HEK293 (cell line): ENCODE results near the gene TTLL11.

ENCODE experiments used
- CTCF ChIA-PET: fragments of 350-600 bp; formaldehyde crosslinking; extraction: SDS; loops from one replicate; lab custom pipeline; 2021; ENCODE audit warnings: antibody characterized with exemption; lab: Yijun Ruan, JAX
- POLR2A ChIA-PET: fragments of 300-600 bp; formaldehyde crosslinking; extraction: SDS; loops from one replicate; lab custom pipeline; 2020; ENCODE audit warnings: antibody characterized with exemption, inconsistent platforms; lab: Yijun Ruan, JAX
- H3K27ac ChIP-seq: fragments of 200-500 bp; sonication (Bioruptor generic); 2 replicates; pipeline ENCODE4 v1.5.1; 2014; ENCODE audit warnings: low read depth, low read length, control low read depth, inconsistent platforms; ENCODE audit errors: extremely low read depth
- H3K36me3 ChIP-seq, 2 experiments: fragments of 200-500 bp in 1 of 2; sonication (Bioruptor generic) in 1 of 2; 1 replicate in 1 of 2; 2 replicates in 1 of 2; pipeline ENCODE4 v1.5.1; 2014 to 2017; ENCODE audit warnings: inconsistent platforms in 2 of 2, low read length in 2 of 2; ENCODE audit not compliant: control insufficient read depth in 2 of 2, insufficient read depth in 1 of 2
- H3K4me1 ChIP-seq: fragments of 200-500 bp; sonication (Bioruptor generic); 2 replicates; pipeline ENCODE4 v1.5.1; 2014; ENCODE audit warnings: mild to moderate bottlenecking, low read length, inconsistent platforms; ENCODE audit not compliant: control insufficient read depth, insufficient read depth
- H3K4me3 ChIP-seq: 2 replicates; pipeline ENCODE4 v1.5.1; 2011; ENCODE audit warnings: low read depth, mild to moderate bottlenecking, control low read depth, low read length, moderate library complexity
- H3K9me3 ChIP-seq: fragments of 200-500 bp; sonication (Bioruptor generic); 2 replicates; pipeline ENCODE4 v1.5.1; 2014; ENCODE audit warnings: low read depth, low read length, inconsistent platforms; ENCODE audit not compliant: control insufficient read depth, insufficient read depth
- KLF1 ChIP-seq: fragments of 450-650 bp; formaldehyde crosslinking; IDR thresholded peaks from 2 replicates; pipeline ENCODE4 v1.5.1; 2016; ENCODE audit warnings: missing biosample characterization, missing genetic modification characterization
- KLF8 ChIP-seq: fragments of 450-650 bp; formaldehyde crosslinking; IDR thresholded peaks from 2 replicates; pipeline ENCODE4 v1.5.1; 2016; ENCODE audit warnings: missing biosample characterization, missing genetic modification characterization
- KLF9 ChIP-seq: fragments of 450-650 bp; formaldehyde crosslinking; IDR thresholded peaks from 2 replicates; pipeline ENCODE4 v1.5.1; 2016; ENCODE audit warnings: missing biosample characterization, missing genetic modification characterization, low read depth
- SALL2 ChIP-seq: fragments of 450-650 bp; formaldehyde crosslinking; IDR thresholded peaks from 2 replicates; pipeline ENCODE4 v1.5.0; 2017; ENCODE audit warnings: missing biosample characterization, mild to moderate bottlenecking, missing genetic modification characterization, borderline replicate concordance
- TRIM28 ChIP-seq: IDR thresholded peaks from 2 replicates; pipeline ENCODE4 v1.6.1; 2011; ENCODE audit warnings: low read length, control low read depth, borderline replicate concordance
- ZBTB8A ChIP-seq: fragments of 450-650 bp; formaldehyde crosslinking; IDR thresholded peaks from 2 replicates; pipeline ENCODE4 v1.5.1; 2016; ENCODE audit warnings: missing biosample characterization, missing genetic modification characterization
- ZFP3 ChIP-seq: fragments of 450-650 bp; formaldehyde crosslinking; IDR thresholded peaks from 2 replicates; pipeline ENCODE4 v1.5.1; 2016; ENCODE audit warnings: low read depth, missing biosample characterization, missing genetic modification characterization
- ZNF133 ChIP-seq: fragments of 450-650 bp; formaldehyde crosslinking; IDR thresholded peaks from 2 replicates; pipeline ENCODE4 v1.5.1; 2016; ENCODE audit warnings: missing biosample characterization, missing genetic modification characterization
- ZNF16 ChIP-seq: fragments of 450-650 bp; formaldehyde crosslinking; IDR thresholded peaks from 2 replicates; pipeline ENCODE4 v1.5.1; 2016; ENCODE audit warnings: low read depth, missing biosample characterization, missing genetic modification characterization
- ZNF221 ChIP-seq: fragments of 450-650 bp; formaldehyde crosslinking; IDR thresholded peaks from 2 replicates; pipeline ENCODE4 v1.5.1; 2017; ENCODE audit warnings: missing biosample characterization, missing genetic modification characterization, borderline replicate concordance
- ZNF23 ChIP-seq: fragments of 450-650 bp; formaldehyde crosslinking; IDR thresholded peaks from 2 replicates; pipeline ENCODE4 v1.5.1; 2016; ENCODE audit warnings: missing biosample characterization, missing genetic modification characterization, borderline replicate concordance
- ZNF24 ChIP-seq: fragments of 450-650 bp; formaldehyde crosslinking; IDR thresholded peaks from 2 replicates; pipeline ENCODE4 v1.5.1; 2016; ENCODE audit warnings: missing biosample characterization, missing genetic modification characterization
- ZNF248 ChIP-seq: fragments of 450-650 bp; formaldehyde crosslinking; IDR thresholded peaks from 2 replicates; pipeline ENCODE4 v1.5.1; 2017; ENCODE audit warnings: missing biosample characterization, missing genetic modification characterization
- ZNF426 ChIP-seq: fragments of 450-650 bp; formaldehyde crosslinking; IDR thresholded peaks from 2 replicates; pipeline ENCODE4 v1.5.1; 2017; ENCODE audit warnings: missing biosample characterization, missing genetic modification characterization, mild to moderate bottlenecking, inconsistent platforms, moderate library complexity
- ZNF501 ChIP-seq: fragments of 450-650 bp; formaldehyde crosslinking; IDR thresholded peaks from 2 replicates; pipeline ENCODE4 v1.5.1; 2016; ENCODE audit warnings: missing biosample characterization, missing genetic modification characterization
- ZNF529 ChIP-seq: fragments of 450-650 bp; formaldehyde crosslinking; IDR thresholded peaks from 2 replicates; pipeline ENCODE4 v1.5.1; 2017; ENCODE audit warnings: missing genetic modification characterization, missing biosample characterization; ENCODE audit not compliant: insufficient replicate concordance
- ZNF626 ChIP-seq: fragments of 450-650 bp; sonication (Bioruptor Pico); formaldehyde crosslinking; IDR thresholded peaks from 2 replicates; pipeline ENCODE4 v1.5.1; 2018; ENCODE audit warnings: missing biosample characterization, missing genetic modification characterization, inconsistent platforms
- ZNF654 ChIP-seq: fragments of 450-650 bp; formaldehyde crosslinking; IDR thresholded peaks from 2 replicates; pipeline ENCODE4 v1.5.1; 2016; ENCODE audit warnings: low read depth, missing biosample characterization, missing genetic modification characterization
- ZNF664 ChIP-seq: fragments of 450-650 bp; formaldehyde crosslinking; IDR thresholded peaks from 2 replicates; pipeline ENCODE4 v1.5.1; 2016; ENCODE audit warnings: missing biosample characterization, missing genetic modification characterization
- ZNF776 ChIP-seq: fragments of 450-650 bp; formaldehyde crosslinking; IDR thresholded peaks from 2 replicates; pipeline ENCODE4 v1.5.0; 2017; ENCODE audit warnings: missing biosample characterization, missing genetic modification characterization, borderline replicate concordance
- ZXDB ChIP-seq: fragments of 450-650 bp; formaldehyde crosslinking; IDR thresholded peaks from 2 replicates; pipeline ENCODE4 v1.5.1; 2016; ENCODE audit warnings: missing biosample characterization, missing genetic modification characterization
- TF ChIP-seq, protein P1 (sequence below): fragments of 450-650 bp; formaldehyde crosslinking; IDR thresholded peaks from 2 replicates; pipeline ENCODE4 v1.5.1; 2016; ENCODE audit warnings: missing biosample characterization, missing genetic modification characterization, low read depth
- TF ChIP-seq, protein P2 (sequence below): fragments of 450-650 bp; formaldehyde crosslinking; IDR thresholded peaks from 2 replicates; pipeline ENCODE4 v1.5.1; 2016; ENCODE audit warnings: missing biosample characterization, missing genetic modification characterization
- TF ChIP-seq, protein P3 (sequence below): fragments of 450-650 bp; formaldehyde crosslinking; optimal IDR thresholded peaks from 2 replicates; pipeline ENCODE3; 2016; ENCODE audit warnings: missing biosample characterization, mild to moderate bottlenecking, missing genetic modification characterization
- TF ChIP-seq, protein P4 (sequence below): fragments of 450-650 bp; formaldehyde crosslinking; conservative IDR thresholded peaks from 2 replicates; pipeline ENCODE4 v1.5.1; 2016; ENCODE audit warnings: low read depth, missing biosample characterization, missing genetic modification characterization
- TF ChIP-seq, protein P5 (sequence below): fragments of 450-650 bp; formaldehyde crosslinking; IDR thresholded peaks from 2 replicates; pipeline ENCODE4; 2016; ENCODE audit warnings: missing biosample characterization, missing genetic modification characterization

The TTLL11 gene

DNA sequence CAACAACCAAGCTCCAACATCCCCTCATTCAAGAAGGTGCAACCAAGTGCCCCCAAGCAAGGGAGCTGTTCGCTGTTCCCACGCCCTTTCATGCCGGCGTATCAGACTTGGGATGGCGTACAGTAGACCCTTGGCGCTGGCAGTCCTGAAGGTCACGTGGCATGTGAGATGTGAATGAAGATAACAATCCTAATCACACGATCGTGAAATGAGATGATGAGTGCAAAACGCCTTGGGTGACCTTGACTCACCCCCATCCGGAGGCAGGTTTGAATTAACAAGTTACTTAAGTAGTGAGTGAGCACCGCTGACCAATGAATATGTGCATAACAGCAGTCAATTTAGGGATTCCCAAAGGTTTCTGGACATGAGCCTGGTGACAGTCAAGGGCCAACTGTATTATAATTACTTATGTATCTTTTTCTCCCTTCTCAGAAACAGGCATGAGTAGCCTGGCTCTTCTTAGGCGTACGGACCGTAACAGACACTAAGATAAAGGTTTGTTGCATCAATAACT lies 150.2 kb downstream of the TTLL11 start:
- POLR2A ChIA-PET, result no interaction called here
- no peaks in the 10 kb centered on the region for H3K4me1 ChIP-seq

DNA sequence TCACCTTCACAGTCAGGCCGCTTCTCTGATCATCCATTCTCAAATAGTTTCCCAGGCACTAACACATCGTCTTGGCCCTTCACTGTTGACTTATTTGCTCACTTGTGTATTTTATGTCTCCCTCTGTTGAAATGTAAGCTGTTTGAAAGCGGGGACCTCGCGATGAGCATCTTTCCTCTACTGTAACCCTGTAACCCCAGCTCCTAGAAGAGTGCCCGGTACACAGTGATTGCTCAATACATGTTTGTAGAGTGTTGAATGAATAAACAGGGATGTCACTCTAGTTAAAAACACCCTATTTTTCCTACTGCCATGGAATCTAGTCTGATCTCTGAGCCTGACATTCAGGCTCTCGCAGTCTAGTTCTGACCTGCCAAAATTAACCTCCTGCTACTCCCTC lies 150.8 kb downstream of the TTLL11 start:
- Histone ChIP-seq H3K4me1 (no peaks in the 10 kb centered on the region), H3K36me3 (no peaks in the 10 kb centered on the region), H3K27ac (no peak overlapping the region), H3K9me3 (no peaks in the 10 kb centered on the region), H3K4me3 (no peak overlapping the region)
- POLR2A ChIA-PET, result no interaction called here
- no peak for TF ChIP-seq ZNF16 (tag by site-specific recombination)
- no peak for TF ChIP-seq ZFP3 (tag by site-specific recombination)
- TF ChIP-seq KLF8, result no peak
- no peak for TF ChIP-seq ZNF221 (tag by site-specific recombination)
- TF ChIP-seq, protein P1, sequence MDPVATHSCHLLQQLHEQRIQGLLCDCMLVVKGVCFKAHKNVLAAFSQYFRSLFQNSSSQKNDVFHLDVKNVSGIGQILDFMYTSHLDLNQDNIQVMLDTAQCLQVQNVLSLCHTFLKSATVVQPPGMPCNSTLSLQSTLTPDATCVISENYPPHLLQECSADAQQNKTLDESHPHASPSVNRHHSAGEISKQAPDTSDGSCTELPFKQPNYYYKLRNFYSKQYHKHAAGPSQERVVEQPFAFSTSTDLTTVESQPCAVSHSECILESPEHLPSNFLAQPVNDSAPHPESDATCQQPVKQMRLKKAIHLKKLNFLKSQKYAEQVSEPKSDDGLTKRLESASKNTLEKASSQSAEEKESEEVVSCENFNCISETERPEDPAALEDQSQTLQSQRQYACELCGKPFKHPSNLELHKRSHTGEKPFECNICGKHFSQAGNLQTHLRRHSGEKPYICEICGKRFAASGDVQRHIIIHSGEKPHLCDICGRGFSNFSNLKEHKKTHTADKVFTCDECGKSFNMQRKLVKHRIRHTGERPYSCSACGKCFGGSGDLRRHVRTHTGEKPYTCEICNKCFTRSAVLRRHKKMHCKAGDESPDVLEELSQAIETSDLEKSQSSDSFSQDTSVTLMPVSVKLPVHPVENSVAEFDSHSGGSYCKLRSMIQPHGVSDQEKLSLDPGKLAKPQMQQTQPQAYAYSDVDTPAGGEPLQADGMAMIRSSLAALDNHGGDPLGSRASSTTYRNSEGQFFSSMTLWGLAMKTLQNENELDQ, result no peak
- no peak for TF ChIP-seq ZNF24 (tag by site-specific recombination)
- no peak for TF ChIP-seq ZXDB
- TF ChIP-seq ZNF133, result no peak
- TF ChIP-seq, protein P2, sequence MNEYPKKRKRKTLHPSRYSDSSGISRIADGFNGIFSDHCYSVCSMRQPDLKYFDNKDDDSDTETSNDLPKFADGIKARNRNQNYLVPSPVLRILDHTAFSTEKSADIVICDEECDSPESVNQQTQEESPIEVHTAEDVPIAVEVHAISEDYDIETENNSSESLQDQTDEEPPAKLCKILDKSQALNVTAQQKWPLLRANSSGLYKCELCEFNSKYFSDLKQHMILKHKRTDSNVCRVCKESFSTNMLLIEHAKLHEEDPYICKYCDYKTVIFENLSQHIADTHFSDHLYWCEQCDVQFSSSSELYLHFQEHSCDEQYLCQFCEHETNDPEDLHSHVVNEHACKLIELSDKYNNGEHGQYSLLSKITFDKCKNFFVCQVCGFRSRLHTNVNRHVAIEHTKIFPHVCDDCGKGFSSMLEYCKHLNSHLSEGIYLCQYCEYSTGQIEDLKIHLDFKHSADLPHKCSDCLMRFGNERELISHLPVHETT (tag by site-specific recombination), result no peak
- no peak for TF ChIP-seq ZNF23 (tag by site-specific recombination)
- TF ChIP-seq SALL2 (tag by site-specific recombination), result no peak
- TF ChIP-seq, protein P3, sequence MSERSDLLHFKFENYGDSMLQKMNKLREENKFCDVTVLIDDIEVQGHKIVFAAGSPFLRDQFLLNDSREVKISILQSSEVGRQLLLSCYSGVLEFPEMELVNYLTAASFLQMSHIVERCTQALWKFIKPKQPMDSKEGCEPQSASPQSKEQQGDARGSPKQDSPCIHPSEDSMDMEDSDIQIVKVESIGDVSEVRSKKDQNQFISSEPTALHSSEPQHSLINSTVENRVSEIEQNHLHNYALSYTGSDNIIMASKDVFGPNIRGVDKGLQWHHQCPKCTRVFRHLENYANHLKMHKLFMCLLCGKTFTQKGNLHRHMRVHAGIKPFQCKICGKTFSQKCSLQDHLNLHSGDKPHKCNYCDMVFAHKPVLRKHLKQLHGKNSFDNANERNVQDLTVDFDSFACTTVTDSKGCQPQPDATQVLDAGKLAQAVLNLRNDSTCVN (tag by site-specific recombination), result no peak
- no peak for TF ChIP-seq ZNF776
- TF ChIP-seq KLF1 (tag by site-specific recombination), result no peak
- no peak for TF ChIP-seq ZNF626 (tag by site-specific recombination)
- TF ChIP-seq, protein P4, sequence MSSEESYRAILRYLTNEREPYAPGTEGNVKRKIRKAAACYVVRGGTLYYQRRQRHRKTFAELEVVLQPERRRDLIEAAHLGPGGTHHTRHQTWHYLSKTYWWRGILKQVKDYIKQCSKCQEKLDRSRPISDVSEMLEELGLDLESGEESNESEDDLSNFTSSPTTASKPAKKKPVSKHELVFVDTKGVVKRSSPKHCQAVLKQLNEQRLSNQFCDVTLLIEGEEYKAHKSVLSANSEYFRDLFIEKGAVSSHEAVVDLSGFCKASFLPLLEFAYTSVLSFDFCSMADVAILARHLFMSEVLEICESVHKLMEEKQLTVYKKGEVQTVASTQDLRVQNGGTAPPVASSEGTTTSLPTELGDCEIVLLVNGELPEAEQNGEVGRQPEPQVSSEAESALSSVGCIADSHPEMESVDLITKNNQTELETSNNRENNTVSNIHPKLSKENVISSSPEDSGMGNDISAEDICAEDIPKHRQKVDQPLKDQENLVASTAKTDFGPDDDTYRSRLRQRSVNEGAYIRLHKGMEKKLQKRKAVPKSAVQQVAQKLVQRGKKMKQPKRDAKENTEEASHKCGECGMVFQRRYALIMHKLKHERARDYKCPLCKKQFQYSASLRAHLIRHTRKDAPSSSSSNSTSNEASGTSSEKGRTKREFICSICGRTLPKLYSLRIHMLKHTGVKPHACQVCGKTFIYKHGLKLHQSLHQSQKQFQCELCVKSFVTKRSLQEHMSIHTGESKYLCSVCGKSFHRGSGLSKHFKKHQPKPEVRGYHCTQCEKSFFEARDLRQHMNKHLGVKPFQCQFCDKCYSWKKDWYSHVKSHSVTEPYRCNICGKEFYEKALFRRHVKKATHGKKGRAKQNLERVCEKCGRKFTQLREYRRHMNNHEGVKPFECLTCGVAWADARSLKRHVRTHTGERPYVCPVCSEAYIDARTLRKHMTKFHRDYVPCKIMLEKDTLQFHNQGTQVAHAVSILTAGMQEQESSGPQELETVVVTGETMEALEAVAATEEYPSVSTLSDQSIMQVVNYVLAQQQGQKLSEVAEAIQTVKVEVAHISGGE, result no peak
- no peak for TF ChIP-seq KLF9
- CTCF ChIA-PET, result interaction anchor here (1.3 kb wide), 1 partner anchor 12 kb away, joined by 6 read pairs; no protein-coding TSS in a partner anchor

More for the DNA sequence above, 150.2 kb downstream of the TTLL11 start:
- Histone ChIP-seq H3K4me3 (no peak overlapping the region), H3K36me3 (no peaks in the 10 kb centered on the region), H3K9me3 (no peaks in the 10 kb centered on the region), H3K27ac (no peak overlapping the region)
- CTCF ChIA-PET, result interaction anchor here (0.6 to 0.7 kb wide), 2 partner anchors 580 to 623 kb away, joined by 3 to 4 read pairs; no protein-coding TSS in a partner anchor
- TF ChIP-seq TRIM28 (no peak), ZBTB8A (tag by site-specific recombination) (no peak), KLF8 (no peak), ZNF654 (tag by site-specific recombination) (no peak), ZNF664 (tag by site-specific recombination) (no peak), ZNF426 (tag by site-specific recombination) (no peak), ZNF248 (tag by site-specific recombination) (no peak), ZNF529 (tag by site-specific recombination) (no peak), ZNF501 (no peak)
- TF ChIP-seq, protein P5, sequence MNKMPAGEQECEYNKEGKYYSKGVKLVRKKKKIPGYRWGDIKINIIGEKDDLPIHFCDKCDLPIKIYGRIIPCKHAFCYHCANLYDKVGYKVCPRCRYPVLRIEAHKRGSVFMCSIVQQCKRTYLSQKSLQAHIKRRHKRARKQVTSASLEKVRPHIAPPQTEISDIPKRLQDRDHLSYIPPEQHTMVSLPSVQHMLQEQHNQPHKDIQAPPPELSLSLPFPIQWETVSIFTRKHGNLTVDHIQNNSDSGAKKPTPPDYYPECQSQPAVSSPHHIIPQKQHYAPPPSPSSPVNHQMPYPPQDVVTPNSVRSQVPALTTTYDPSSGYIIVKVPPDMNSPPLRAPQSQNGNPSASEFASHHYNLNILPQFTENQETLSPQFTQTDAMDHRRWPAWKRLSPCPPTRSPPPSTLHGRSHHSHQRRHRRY (tag by site-specific recombination), result no peak
